Right ventricle myocardium inferior (tissue), 1 donor: ENCODE results near the gene KHSRP. TPM values are rescaled to one million over a fixed set of nuclear protein-coding genes. Genes with fewer than 3 reads are reported as not detected.

Source experiments
- ATAC-seq: fragments of 200-7000 bp; cut with Tn5 transposase; one replicate; pipeline ENCODE4 v1.9.1; 2020; ENCODE audit warnings: mild to moderate bottlenecking, moderate library complexity
- DNase-seq: peaks from one replicate; pipeline ENCODE4 v3.0.0; 2021; ENCODE audit errors: missing footprints
- intact Hi-C: fragments of 100-400 bp; cut with DNase I; formaldehyde crosslinking; loops from one replicate; pipeline ENCODE4 v1.11.0; 2022
- long read RNA-seq: library from polyadenylated mRNA; unstranded; transcript quantifications from one replicate; pipeline ENCODE4 v2.0.0, GENCODE V29; 2021
- total RNA-seq: library from RNA; stranded (reverse); fragmentation: NEBNext Ultra II Directional; extraction: Animal tissue kit (Norgen Biotek cat#: 25700); gene quantifications from one replicate; pipeline ENCODE4 v1.2.1, GENCODE V29; 2021
- donor health status: DM: no; HTN: yes; CAD: no; lungs with severe emphysema.

The KHSRP gene
- total RNA-seq, result 87.9 TPM
- long read RNA-seq, partial matches to known transcripts, result 0 of 10 reads
- long read RNA-seq, other reads (novel, unspliced or antisense), result 9 of 10 reads

- intact Hi-C loops, result no loop called here
- ATAC-seq (no peak), DNase-seq (no peak)
Measured at GRCh38 chr19:6424195-6424938, at the start of gene KHSRP. TSS of gene KHSRP (minus strand) at chr19:6424811. CDS start at chr19:6424701, 110 bp downstream.

GRCh38 chr19:6473647-6474046, 49.0 kb upstream of the KHSRP start:
- ATAC-seq, result no peak

GRCh38 chr19:6472713-6473112, 48.1 kb upstream of the KHSRP start:
- no peak for DNase-seq
- intact Hi-C loops, result no loop called here
- ATAC-seq, result no peak

More at GRCh38 chr19:6473647-6474046, 49.0 kb upstream of the KHSRP start:
- DNase-seq, result no peak
- intact Hi-C loops, result no loop called here

- DNase-seq (no peak), ATAC-seq (no peak)
- intact Hi-C loops, result no loop called here
Measured at GRCh38 chr19:6471076-6471475, 46.5 kb upstream of the KHSRP start.

- no peak for DNase-seq
- no peak for ATAC-seq
- intact Hi-C loops, result no loop called here
Measured at GRCh38 chr19:6470173-6470572, 45.6 kb upstream of the KHSRP start.

GRCh38 chr19:6467384-6467783, 42.8 kb upstream of the KHSRP start:
- DNase-seq (no peak), ATAC-seq (no peak)
- intact Hi-C loops, result no loop called here

- intact Hi-C loops, result no loop called here
Measured at GRCh38 chr19:6466526-6467248, 42.1 kb upstream of the KHSRP start.

GRCh38 chr19:6465663-6466062, 41.1 kb upstream of the KHSRP start:
- DNase-seq, result no peak
- intact Hi-C loops, result no loop called here
- ATAC-seq, result no peak

More at GRCh38 chr19:6466526-6467248, 42.1 kb upstream of the KHSRP start:
- DNase-seq (no peak), ATAC-seq (no peak)

- intact Hi-C loops, result no loop called here
- ATAC-seq, result no peak
Measured at GRCh38 chr19:6465006-6465405, 40.4 kb upstream of the KHSRP start.

GRCh38 chr19:6464070-6464873, 39.7 kb upstream of the KHSRP start, which contains the start of gene CRB3:
TSS of gene CRB3 (plus strand) at chr19:6464271. CDS start at chr19:6464702, 431 bp downstream.
- ATAC-seq (no peak), DNase-seq (no peak)
- intact Hi-C loops, result no loop called here

More at GRCh38 chr19:6465006-6465405, 40.4 kb upstream of the KHSRP start:
- DNase-seq, result no peak

GRCh38 chr19:6460099-6460884, 35.7 kb upstream of the KHSRP start:
- intact Hi-C loops, result loop anchor here (1.0 kb wide), 1 partner anchor 35 kb away; no protein-coding TSS in a partner anchor
- peak; percentile 96 for ATAC-seq

GRCh38 chr19:6459262-6460098, 34.9 kb upstream of the KHSRP start, which contains the start of gene SLC25A23:
TSS of gene SLC25A23 (minus strand) at chr19:6459792. CDS start at chr19:6459628, 164 bp downstream.
- DNase-seq, result no peak
- intact Hi-C loops, result loop anchor here (1.0 kb wide), 1 partner anchor 34 kb away; no protein-coding TSS in a partner anchor
- peak; percentile 80 for ATAC-seq

More at GRCh38 chr19:6460099-6460884, 35.7 kb upstream of the KHSRP start:
- peak; percentile 97 for DNase-seq

- intact Hi-C loops, result no loop called here
- ATAC-seq (no peak), DNase-seq (no peak)
Measured at GRCh38 chr19:6458695-6459261, 34.2 kb upstream of the KHSRP start.

GRCh38 chr19:6457958-6458694, 33.5 kb upstream of the KHSRP start:
- DNase-seq, result no peak
- intact Hi-C loops, result no loop called here
- no peak for ATAC-seq

GRCh38 chr19:6455924-6456323, 31.3 kb upstream of the KHSRP start:
- intact Hi-C loops, result no loop called here
- ATAC-seq (no peak), DNase-seq (no peak)

GRCh38 chr19:6453951-6454565, 29.4 kb upstream of the KHSRP start:
- intact Hi-C loops, result no loop called here
- DNase-seq (no peak), ATAC-seq (no peak)
